Neural cell (in vitro differentiated cells): Measurements from ENCODE around the gene SYK.

ENCODE experiments used
- CTCF ChIP-seq: fragments of 450-650 bp; IDR thresholded peaks from 2 replicates; pipeline ENCODE4 v1.5.1; 2014; ENCODE audit warnings: antibody characterized with exemption, mild to moderate bottlenecking, moderate library complexity; ENCODE audit not compliant: poor library complexity, severe bottlenecking
- EP300 ChIP-seq: fragments of 450-650 bp; conservative IDR thresholded peaks from 2 replicates; pipeline ENCODE4 v1.6.1; 2014; ENCODE audit warnings: antibody characterized with exemption, mild to moderate bottlenecking, moderate library complexity; ENCODE audit not compliant: poor library complexity, severe bottlenecking
- POLR2AphosphoS5 ChIP-seq: IDR thresholded peaks from 2 replicates; pipeline ENCODE4 v1.6.1; 2012
- RAD21 ChIP-seq: fragments of 450-650 bp; conservative IDR thresholded peaks from 2 replicates; pipeline ENCODE4 v1.6.1; 2014; ENCODE audit warnings: antibody characterized with exemption, mild to moderate bottlenecking, moderate library complexity

GRCh38 chr9:90851444-90851843, 49.8 kb downstream of the SYK start:
- no peak for TF ChIP-seq EP300
- TF ChIP-seq RAD21 = no peak
- no peak for TF ChIP-seq POLR2AphosphoS5
- TF ChIP-seq CTCF = no peak
